ENCODE data around the gene CPEB3.
"Not testable (repeated sequence)": the region's sequence is repeated elsewhere in the genome, so short reads cannot be mapped to it uniquely, and the experiment has no call there.

The CPEB3 gene

GRCh38 chr10:92125144-92125543, 165.7 kb downstream of the CPEB3 start:
- H3K9ac ChIP-seq (ENCODE audit: low read depth, low read length): no peak overlapping the region
- no peaks in the 10 kb centered on the region for H3K27me3 ChIP-seq (ENCODE audit: control insufficient read depth, insufficient read depth, low read length)
- peaks cover 2% of the 10 kb centered on the region for H3K4me1 ChIP-seq (ENCODE audit: control insufficient read depth, insufficient read depth, low read length)
- H3K9me3 ChIP-seq (ENCODE audit: control insufficient read depth, insufficient read depth, low read length): no peaks in the 10 kb centered on the region
- no peaks in the 10 kb centered on the region for H3K36me3 ChIP-seq (ENCODE audit: control insufficient read depth, insufficient read depth, low read length)
- no peak overlapping the region for H3K4me3 ChIP-seq (ENCODE audit: low read depth, low read length)

- Histone ChIP-seq H3K27me3 (ENCODE audit: control insufficient read depth, insufficient read depth, low read length) (no peaks in the 10 kb centered on the region), H3K9ac (ENCODE audit: low read depth, low read length) (no peak overlapping the region), H3K4me3 (ENCODE audit: low read depth, low read length) (no peak overlapping the region), H3K36me3 (ENCODE audit: control insufficient read depth, insufficient read depth, low read length) (no peaks in the 10 kb centered on the region), H3K9me3 (ENCODE audit: control insufficient read depth, insufficient read depth, low read length) (no peaks in the 10 kb centered on the region), H3K4me1 (ENCODE audit: control insufficient read depth, insufficient read depth, low read length) (peaks cover 2% of the 10 kb centered on the region)
Measured at GRCh38 chr10:92124616-92125143, 166.2 kb downstream of the CPEB3 start.

GRCh38 chr10:92124020-92124419, 166.9 kb downstream of the CPEB3 start:
- Histone ChIP-seq H3K27me3 (ENCODE audit: control insufficient read depth, insufficient read depth, low read length) (no peaks in the 10 kb centered on the region), H3K36me3 (ENCODE audit: control insufficient read depth, insufficient read depth, low read length) (no peaks in the 10 kb centered on the region), H3K9ac (ENCODE audit: low read depth, low read length) (no peak overlapping the region), H3K4me3 (ENCODE audit: low read depth, low read length) (no peak overlapping the region), H3K9me3 (ENCODE audit: control insufficient read depth, insufficient read depth, low read length) (no peaks in the 10 kb centered on the region), H3K4me1 (ENCODE audit: control insufficient read depth, insufficient read depth, low read length) (peaks cover 2% of the 10 kb centered on the region)

GRCh38 chr10:92122941-92123450, 167.9 kb downstream of the CPEB3 start:
- Histone ChIP-seq H3K27me3 (ENCODE audit: control insufficient read depth, insufficient read depth, low read length) (no peaks in the 10 kb centered on the region), H3K4me3 (ENCODE audit: low read depth, low read length) (no peak overlapping the region), H3K36me3 (ENCODE audit: control insufficient read depth, insufficient read depth, low read length) (no peaks in the 10 kb centered on the region), H3K9me3 (ENCODE audit: control insufficient read depth, insufficient read depth, low read length) (no peaks in the 10 kb centered on the region), H3K9ac (ENCODE audit: low read depth, low read length) (no peak overlapping the region), H3K4me1 (ENCODE audit: control insufficient read depth, insufficient read depth, low read length) (peaks cover 2% of the 10 kb centered on the region)

- Histone ChIP-seq H3K27me3 (ENCODE audit: control insufficient read depth, insufficient read depth, low read length) (no peaks in the 10 kb centered on the region), H3K9me3 (ENCODE audit: control insufficient read depth, insufficient read depth, low read length) (no peaks in the 10 kb centered on the region), H3K36me3 (ENCODE audit: control insufficient read depth, insufficient read depth, low read length) (no peaks in the 10 kb centered on the region), H3K9ac (ENCODE audit: low read depth, low read length) (no peak overlapping the region), H3K4me1 (ENCODE audit: control insufficient read depth, insufficient read depth, low read length) (peaks cover 2% of the 10 kb centered on the region), H3K4me3 (ENCODE audit: low read depth, low read length) (no peak overlapping the region)
Measured at GRCh38 chr10:92121686-92122492, 169.0 kb downstream of the CPEB3 start.

- no peaks in the 10 kb centered on the region for H3K27me3 ChIP-seq (ENCODE audit: control insufficient read depth, insufficient read depth, low read length)
- H3K9me3 ChIP-seq (ENCODE audit: control insufficient read depth, insufficient read depth, low read length): no peaks in the 10 kb centered on the region
- peaks cover 2% of the 10 kb centered on the region for H3K4me1 ChIP-seq (ENCODE audit: control insufficient read depth, insufficient read depth, low read length)
- no peaks in the 10 kb centered on the region for H3K36me3 ChIP-seq (ENCODE audit: control insufficient read depth, insufficient read depth, low read length)
- H3K4me3 ChIP-seq (ENCODE audit: low read depth, low read length): no peak overlapping the region
- no peak overlapping the region for H3K9ac ChIP-seq (ENCODE audit: low read depth, low read length)
Measured at GRCh38 chr10:92119340-92119739, 171.5 kb downstream of the CPEB3 start.

- not testable (repeated sequence) for H3K36me3 ChIP-seq (ENCODE audit: control insufficient read depth, insufficient read depth, low read length); H3K4me3 ChIP-seq (ENCODE audit: low read depth, low read length); H3K4me1 ChIP-seq (ENCODE audit: control insufficient read depth, insufficient read depth, low read length); H3K9ac ChIP-seq (ENCODE audit: low read depth, low read length); H3K27me3 ChIP-seq (ENCODE audit: control insufficient read depth, insufficient read depth, low read length); H3K9me3 ChIP-seq (ENCODE audit: control insufficient read depth, insufficient read depth, low read length)
Measured at GRCh38 chr10:92114917-92115316, 176.0 kb downstream of the CPEB3 start.

- H3K9ac ChIP-seq (ENCODE audit: low read depth, low read length): no peak overlapping the region
- no peaks in the 10 kb centered on the region for H3K9me3 ChIP-seq (ENCODE audit: control insufficient read depth, insufficient read depth, low read length)
- H3K4me3 ChIP-seq (ENCODE audit: low read depth, low read length): no peak overlapping the region
- no peaks in the 10 kb centered on the region for H3K27me3 ChIP-seq (ENCODE audit: control insufficient read depth, insufficient read depth, low read length)
- no peaks in the 10 kb centered on the region for H3K4me1 ChIP-seq (ENCODE audit: control insufficient read depth, insufficient read depth, low read length)
- H3K36me3 ChIP-seq (ENCODE audit: control insufficient read depth, insufficient read depth, low read length): no peaks in the 10 kb centered on the region
Measured at GRCh38 chr10:92113911-92114600, 176.8 kb downstream of the CPEB3 start.

- Histone ChIP-seq H3K4me1 (ENCODE audit: control insufficient read depth, insufficient read depth, low read length) (no peaks in the 10 kb centered on the region), H3K36me3 (ENCODE audit: control insufficient read depth, insufficient read depth, low read length) (no peaks in the 10 kb centered on the region), H3K27me3 (ENCODE audit: control insufficient read depth, insufficient read depth, low read length) (no peaks in the 10 kb centered on the region), H3K9ac (ENCODE audit: low read depth, low read length) (no peak overlapping the region), H3K4me3 (ENCODE audit: low read depth, low read length) (no peak overlapping the region), H3K9me3 (ENCODE audit: control insufficient read depth, insufficient read depth, low read length) (no peaks in the 10 kb centered on the region)
Measured at GRCh38 chr10:92112462-92112861, 178.4 kb downstream of the CPEB3 start.

GRCh38 chr10:92111336-92111939, 179.4 kb downstream of the CPEB3 start:
- Histone ChIP-seq H3K9me3 (ENCODE audit: control insufficient read depth, insufficient read depth, low read length) (no peaks in the 10 kb centered on the region), H3K36me3 (ENCODE audit: control insufficient read depth, insufficient read depth, low read length) (no peaks in the 10 kb centered on the region), H3K4me3 (ENCODE audit: low read depth, low read length) (no peak overlapping the region), H3K27me3 (ENCODE audit: control insufficient read depth, insufficient read depth, low read length) (no peaks in the 10 kb centered on the region), H3K9ac (ENCODE audit: low read depth, low read length) (no peak overlapping the region), H3K4me1 (ENCODE audit: control insufficient read depth, insufficient read depth, low read length) (no peaks in the 10 kb centered on the region)

- Histone ChIP-seq H3K36me3 (ENCODE audit: control insufficient read depth, insufficient read depth, low read length) (no peaks in the 10 kb centered on the region), H3K4me3 (ENCODE audit: low read depth, low read length) (no peak overlapping the region), H3K9ac (ENCODE audit: low read depth, low read length) (no peak overlapping the region), H3K27me3 (ENCODE audit: control insufficient read depth, insufficient read depth, low read length) (no peaks in the 10 kb centered on the region), H3K9me3 (ENCODE audit: control insufficient read depth, insufficient read depth, low read length) (no peaks in the 10 kb centered on the region), H3K4me1 (ENCODE audit: control insufficient read depth, insufficient read depth, low read length) (no peaks in the 10 kb centered on the region)
Measured at GRCh38 chr10:92110039-92110794, 180.7 kb downstream of the CPEB3 start.

Data from iPS-15b (cell line).